Upper lobe of left lung (tissue), 6 donors: Measurements from ENCODE around the gene KIF22. TPM values are rescaled to one million over a fixed set of nuclear protein-coding genes. Genes with fewer than 3 reads are reported as not detected.

Source experiments
- ATAC-seq, 2 donors: fragments of 200-7000 bp; cut with Tn5 transposase; one replicate each; pipeline ENCODE4 v1.9.1; 2022; ENCODE audit warnings: mild to moderate bottlenecking in 2 of 2, moderate library complexity in 2 of 2; ENCODE audit not compliant: low FRiP score in 2 of 2
- DNase-seq, 2 donors: peaks; one replicate each; pipeline ENCODE4 v3.0.0-alpha.2; 2019 to 2020
- H3K27ac ChIP-seq, 4 donors: fragments of 200-600 bp; sonication (generic); one replicate each; pipeline ENCODE4 v1.5.1; 2016 to 2019
- H3K27me3 ChIP-seq, 4 donors: fragments of 200-600 bp; sonication (generic); one replicate each; pipeline ENCODE4 v1.5.1; 2017 to 2019
- H3K36me3 ChIP-seq, 4 donors: fragments of 200-600 bp; sonication (generic); one replicate each; pipeline ENCODE4 v1.5.1; 2016 to 2019
- H3K4me1 ChIP-seq, 4 donors: fragments of 200-600 bp; sonication (generic); one replicate each; pipeline ENCODE4 v1.5.1; 2018 to 2019
- H3K4me3 ChIP-seq, 4 donors: fragments of 200-600 bp; sonication (generic); one replicate each; pipeline ENCODE4 v1.5.1; 2017 to 2019; ENCODE audit warnings: mild to moderate bottlenecking in 2 of 4, moderate library complexity in 1 of 4
- H3K9me3 ChIP-seq, 4 donors: fragments of 200-600 bp; sonication (generic); one replicate each; pipeline ENCODE4 v1.5.1; 2018 to 2019
- EP300 ChIP-seq, 4 donors: sonication (generic); formaldehyde crosslinking; IDR thresholded peaks; one replicate each; pipeline ENCODE4 v1.5.1; 2017; ENCODE audit warnings: antibody characterized with exemption in 4 of 4, control low read depth in 2 of 4
- POLR2A ChIP-seq, 4 donors: fragments of 450-650 bp; IDR thresholded peaks; one replicate each; pipeline ENCODE4 v1.5.1; 2016 to 2017; ENCODE audit warnings: antibody characterized with exemption in 4 of 4, mild to moderate bottlenecking in 2 of 4
- POLR2AphosphoS5 ChIP-seq, 2 donors: sonication (generic); formaldehyde crosslinking; IDR thresholded peaks; one replicate each; pipeline ENCODE4 v1.5.1; 2017; ENCODE audit warnings: antibody characterized with exemption in 2 of 2
- WGBS, 2 donors: methylation state at CpG; one replicate each; pipeline ENCODE4 v1.1.5; 2017 to 2018; 5-methylcytosine and 5-hydroxymethylcytosine counted together
- total RNA-seq, 6 donors: library from RNA; depleted of rRNA in 4 of 6; stranded (reverse); fragments of >200 nt in 4 of 6; gene quantifications; one replicate each; pipeline versions ENCODE4 v1.1.0 to v1.2.1, GENCODE V29; 2016 to 2021
- TF ChIP-seq, protein P1 (sequence below), 6 experiments: fragments of 450-650 bp in 4 of 6; fragments of 200-600 bp in 2 of 6; sonication (generic) in 2 of 6; IDR thresholded peaks; one replicate each; pipeline ENCODE4 v1.5.1; 2016 to 2019; ENCODE audit warnings: antibody characterized with exemption in 6 of 6
- donor health status: DM: no; HTN: no; CAD: no; lungs with moderate emphysema.
- donor health status: DM: no; HTN: yes; CAD: no; lungs with severe emphysema.

The KIF22 gene
- total RNA-seq, 6 donors from 2014 or later, result 9.1 to 43.5 (median 26.6) TPM

DNA sequence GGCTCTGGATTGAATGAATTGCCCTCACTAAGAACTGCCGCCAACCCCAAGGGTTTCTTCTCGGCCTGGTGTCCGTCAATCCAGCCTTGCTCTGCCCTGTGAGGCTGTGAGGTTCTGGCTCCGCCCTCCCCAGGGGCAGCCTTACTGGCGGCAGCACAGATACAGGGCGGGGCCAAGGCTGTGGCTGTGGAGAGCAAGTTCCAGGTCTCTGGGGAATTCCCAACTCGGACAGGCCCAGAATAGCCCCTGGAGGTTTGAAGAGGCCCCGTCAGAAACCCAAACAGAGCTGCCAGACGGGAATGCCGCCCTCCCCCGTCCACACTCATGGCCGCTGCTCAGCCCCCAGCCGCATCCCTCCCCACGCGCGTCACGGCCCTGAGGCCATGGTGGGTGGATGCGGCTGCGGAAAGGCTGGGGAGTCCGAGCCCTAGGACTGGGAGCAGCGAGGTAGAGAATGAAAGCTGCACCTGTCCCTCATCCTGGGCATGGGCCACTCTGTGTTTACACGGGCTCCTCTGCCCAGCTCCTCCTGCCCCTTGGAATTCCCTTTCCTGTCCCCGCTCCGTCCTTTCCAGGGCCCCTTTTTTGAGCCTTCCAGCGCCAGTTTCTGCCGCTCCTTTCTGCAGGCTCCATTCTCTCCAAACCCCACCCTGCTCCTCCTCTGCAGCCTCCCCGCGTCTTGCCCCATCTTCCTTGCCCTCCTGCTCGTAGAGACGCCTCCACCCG, 20.8 kb downstream of the KIF22 start:
- H3K4me1 ChIP-seq, result peaks cover 54 to 78% (median 66%) of the 10 kb centered on the region in 4 donors
- no peak for TF ChIP-seq EP300 (IDR thresholded peaks at IDR 0.05)
- TF ChIP-seq, protein P1, sequence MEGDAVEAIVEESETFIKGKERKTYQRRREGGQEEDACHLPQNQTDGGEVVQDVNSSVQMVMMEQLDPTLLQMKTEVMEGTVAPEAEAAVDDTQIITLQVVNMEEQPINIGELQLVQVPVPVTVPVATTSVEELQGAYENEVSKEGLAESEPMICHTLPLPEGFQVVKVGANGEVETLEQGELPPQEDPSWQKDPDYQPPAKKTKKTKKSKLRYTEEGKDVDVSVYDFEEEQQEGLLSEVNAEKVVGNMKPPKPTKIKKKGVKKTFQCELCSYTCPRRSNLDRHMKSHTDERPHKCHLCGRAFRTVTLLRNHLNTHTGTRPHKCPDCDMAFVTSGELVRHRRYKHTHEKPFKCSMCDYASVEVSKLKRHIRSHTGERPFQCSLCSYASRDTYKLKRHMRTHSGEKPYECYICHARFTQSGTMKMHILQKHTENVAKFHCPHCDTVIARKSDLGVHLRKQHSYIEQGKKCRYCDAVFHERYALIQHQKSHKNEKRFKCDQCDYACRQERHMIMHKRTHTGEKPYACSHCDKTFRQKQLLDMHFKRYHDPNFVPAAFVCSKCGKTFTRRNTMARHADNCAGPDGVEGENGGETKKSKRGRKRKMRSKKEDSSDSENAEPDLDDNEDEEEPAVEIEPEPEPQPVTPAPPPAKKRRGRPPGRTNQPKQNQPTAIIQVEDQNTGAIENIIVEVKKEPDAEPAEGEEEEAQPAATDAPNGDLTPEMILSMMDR (IDR thresholded peaks at IDR 0.05), result no peak
- TF ChIP-seq POLR2A (IDR thresholded peaks at IDR 0.05), result peak in 2 of 4 donors; percentile 51 to 65
- TF ChIP-seq POLR2AphosphoS5 (IDR thresholded peaks at IDR 0.05), result peak; percentile 59 to 67
- ATAC-seq (peak; percentile 76 to 89), DNase-seq (peak; percentile 92 to 99)
- H3K4me3 ChIP-seq, result peak overlapping the region; percentile 31 to 61 (median 54)
- peaks cover 0 to 5% (median 0%) of the 10 kb centered on the region in 4 donors for H3K27me3 ChIP-seq
- WGBS, 2 donors, result 0 to 1% methylated on average over 14 to 27 of the region's 31 CpGs
- H3K9me3 ChIP-seq, result no peaks in the 10 kb centered on the region
- peaks cover 2 to 21% (median 17%) of the 10 kb centered on the region in 4 donors for H3K36me3 ChIP-seq
- H3K27ac ChIP-seq, result peak overlapping the region; percentile 79 to 94 (median 88)

DNA sequence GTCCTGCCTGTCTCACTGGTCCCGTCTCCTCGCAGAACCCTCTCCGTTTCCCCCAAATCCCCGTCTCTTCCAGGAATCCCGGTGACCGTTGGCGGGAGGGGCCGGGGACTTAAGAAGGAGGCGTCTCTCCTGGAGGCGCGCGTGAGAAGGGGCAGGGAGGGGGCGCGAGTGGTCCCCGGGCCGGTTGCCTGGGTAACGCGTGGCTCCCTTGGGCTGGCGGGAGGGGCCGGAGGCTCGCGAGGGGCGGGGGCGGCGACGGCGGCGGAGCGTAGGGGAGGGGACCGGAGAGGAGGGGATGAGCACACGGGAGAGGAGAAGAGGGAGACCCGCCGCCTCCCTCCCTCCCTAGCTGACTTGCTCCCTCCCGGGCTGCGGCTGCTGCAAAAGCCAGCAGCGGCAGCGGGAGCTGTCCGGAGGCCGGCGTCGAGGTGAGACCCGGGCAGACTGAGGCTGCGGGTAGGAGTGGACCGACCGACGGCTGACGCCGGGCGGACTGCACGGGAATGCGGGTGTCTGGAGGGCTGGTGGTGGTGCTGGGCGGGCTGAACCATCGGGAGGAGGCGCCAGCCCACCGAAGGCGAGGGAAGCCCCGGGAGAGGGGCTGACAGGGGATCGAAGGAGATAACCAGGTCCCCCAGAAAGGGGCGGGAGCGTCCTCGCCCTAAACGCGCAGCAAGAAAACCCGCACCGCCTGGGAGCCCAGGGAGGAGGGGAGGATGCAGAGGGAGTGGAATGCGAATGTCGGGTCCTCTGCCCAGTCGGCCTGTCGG, 21.5 kb downstream of the KIF22 start, which contains the start of gene PRRT2:
Gene PRRT2 (plus strand): TSS at position 298 of the 770 bp plus-strand sequence. CDS start 862 bp downstream, outside the sequence.
- no peak for TF ChIP-seq POLR2A (IDR thresholded peaks at IDR 0.05)
- TF ChIP-seq EP300 (IDR thresholded peaks at IDR 0.05), result no peak
- TF ChIP-seq POLR2AphosphoS5 (IDR thresholded peaks at IDR 0.05), result no peak
- TF ChIP-seq, protein P1 (IDR thresholded peaks at IDR 0.05), result no peak
- Histone ChIP-seq H3K4me3 (peak within 1 kb of the TSS; percentile 31 to 61 (median 54)), H3K9me3 (no peaks in the 10 kb centered on the region), H3K4me1 (peaks cover 55 to 82% (median 69%) of the 10 kb centered on the region in 4 donors), H3K27ac (peak within 1 kb of the TSS; percentile 79 to 94 (median 88)), H3K36me3 (peaks cover 2 to 21% (median 17%) of the 10 kb centered on the region in 4 donors), H3K27me3 (peaks cover 0 to 5% (median 0%) of the 10 kb centered on the region in 4 donors)
- 7 to 14% methylated on average over 12 to 26 of the region's 69 CpGs for WGBS, 2 donors
- DNase-seq (peak; percentile 42 to 91), ATAC-seq (no peak)

DNA sequence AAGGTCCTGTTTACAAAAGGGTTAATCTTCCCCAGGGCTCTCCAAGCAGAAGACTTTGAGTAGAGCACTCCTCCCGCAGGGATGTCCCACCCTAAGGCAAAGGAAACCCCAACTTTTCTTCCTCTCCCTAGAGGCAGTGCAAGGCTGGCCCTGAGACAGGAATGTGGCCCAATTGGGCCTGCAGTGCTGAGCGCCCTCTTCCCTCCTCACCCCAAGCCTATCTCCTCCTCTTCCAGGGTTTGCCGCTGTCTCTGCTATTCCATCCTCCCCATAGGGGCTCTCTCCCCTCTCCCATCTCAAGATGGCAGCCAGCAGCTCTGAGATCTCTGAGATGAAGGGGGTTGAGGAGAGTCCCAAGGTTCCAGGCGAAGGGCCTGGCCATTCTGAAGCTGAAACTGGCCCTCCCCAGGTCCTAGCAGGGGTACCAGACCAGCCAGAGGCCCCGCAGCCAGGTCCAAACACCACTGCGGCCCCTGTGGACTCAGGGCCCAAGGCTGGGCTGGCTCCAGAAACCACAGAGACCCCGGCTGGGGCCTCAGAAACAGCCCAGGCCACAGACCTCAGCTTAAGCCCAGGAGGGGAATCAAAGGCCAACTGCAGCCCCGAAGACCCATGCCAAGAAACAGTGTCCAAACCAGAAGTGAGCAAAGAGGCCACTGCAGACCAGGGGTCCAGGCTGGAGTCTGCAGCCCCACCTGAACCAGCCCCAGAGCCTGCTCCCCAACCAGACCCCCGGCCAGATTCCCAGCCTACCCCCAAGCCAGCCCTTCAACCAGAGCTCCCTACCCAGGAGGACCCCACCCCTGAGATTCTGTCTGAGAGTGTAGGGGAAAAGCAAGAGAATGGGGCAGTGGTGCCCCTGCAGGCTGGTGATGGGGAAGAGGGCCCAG, 22.4 kb downstream of the KIF22 start:
- 76 to 88% methylated on average over 5 to 9 of the region's 9 CpGs for WGBS, 2 donors
- peaks cover 0 to 5% (median 0%) of the 10 kb centered on the region in 4 donors for H3K27me3 ChIP-seq
- peak overlapping the region in 3 of 4 donors; percentile 51 to 61 (median 57) for H3K4me3 ChIP-seq
- TF ChIP-seq POLR2A (IDR thresholded peaks at IDR 0.05), result no peak
- TF ChIP-seq, protein P1 (IDR thresholded peaks at IDR 0.05), result no peak
- no peak for TF ChIP-seq POLR2AphosphoS5 (IDR thresholded peaks at IDR 0.05)
- no peak for TF ChIP-seq EP300 (IDR thresholded peaks at IDR 0.05)
- H3K36me3 ChIP-seq, result peaks cover 2 to 21% (median 17%) of the 10 kb centered on the region in 4 donors
- no peak for ATAC-seq
- no peaks in the 10 kb centered on the region for H3K9me3 ChIP-seq
- DNase-seq, result peak in 1 of 2 donors; percentile 26
- peak overlapping the region in 3 of 4 donors; percentile 83 to 94 (median 94) for H3K27ac ChIP-seq
- H3K4me1 ChIP-seq, result peaks cover 62 to 82% (median 69%) of the 10 kb centered on the region in 4 donors
